Measurements from ENCODE around the gene CLSTN2.

Gene CLSTN2

DNA sequence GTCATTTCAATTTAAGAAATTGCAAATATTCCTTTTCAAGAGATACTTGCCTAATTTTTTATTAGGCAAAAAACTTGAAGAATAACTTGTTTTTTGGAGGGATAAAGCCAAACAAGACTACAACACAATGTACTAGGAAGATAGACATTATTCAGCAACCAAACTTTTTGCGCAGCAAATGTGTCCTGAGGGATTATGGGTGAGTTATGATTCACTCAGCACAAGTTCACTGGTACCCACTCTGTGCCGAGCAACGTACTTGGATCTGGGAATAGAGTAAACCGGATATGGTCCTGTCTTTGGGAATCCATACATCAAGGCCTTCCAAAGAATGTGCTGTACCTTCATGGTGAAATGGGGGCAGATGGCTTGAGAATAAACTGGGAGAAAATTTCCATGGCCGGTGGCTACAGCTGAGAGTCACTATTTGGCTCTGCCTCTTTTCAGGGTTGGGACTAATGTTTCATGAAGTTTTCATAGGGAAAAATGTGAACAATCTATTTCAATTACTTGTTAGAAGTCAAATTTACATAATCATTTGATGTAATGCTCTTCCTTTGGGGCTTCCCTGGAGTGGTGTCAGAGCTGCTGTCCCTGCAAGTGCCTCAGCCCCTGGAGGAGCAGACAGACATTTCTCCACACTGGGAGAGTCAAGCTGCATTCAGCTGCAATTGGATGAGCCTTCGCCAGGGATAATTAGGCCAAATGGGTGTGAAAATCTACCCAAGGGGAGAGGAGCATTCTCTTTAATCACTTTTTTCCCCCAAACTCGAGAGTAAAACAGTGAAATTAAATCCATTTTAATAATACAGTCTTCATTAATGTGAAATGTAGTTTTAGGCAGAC lies 315.2 kb downstream of the CLSTN2 start:
- no peaks in the 10 kb centered on the region for H3F3A ChIP-seq (ENCODE audit: insufficient read depth, low read length)
- no peaks in the 10 kb centered on the region for H3K9me2 ChIP-seq (replicated peaks; ENCODE audit: insufficient read depth, low read length)
- TF ChIP-seq, protein P1, sequence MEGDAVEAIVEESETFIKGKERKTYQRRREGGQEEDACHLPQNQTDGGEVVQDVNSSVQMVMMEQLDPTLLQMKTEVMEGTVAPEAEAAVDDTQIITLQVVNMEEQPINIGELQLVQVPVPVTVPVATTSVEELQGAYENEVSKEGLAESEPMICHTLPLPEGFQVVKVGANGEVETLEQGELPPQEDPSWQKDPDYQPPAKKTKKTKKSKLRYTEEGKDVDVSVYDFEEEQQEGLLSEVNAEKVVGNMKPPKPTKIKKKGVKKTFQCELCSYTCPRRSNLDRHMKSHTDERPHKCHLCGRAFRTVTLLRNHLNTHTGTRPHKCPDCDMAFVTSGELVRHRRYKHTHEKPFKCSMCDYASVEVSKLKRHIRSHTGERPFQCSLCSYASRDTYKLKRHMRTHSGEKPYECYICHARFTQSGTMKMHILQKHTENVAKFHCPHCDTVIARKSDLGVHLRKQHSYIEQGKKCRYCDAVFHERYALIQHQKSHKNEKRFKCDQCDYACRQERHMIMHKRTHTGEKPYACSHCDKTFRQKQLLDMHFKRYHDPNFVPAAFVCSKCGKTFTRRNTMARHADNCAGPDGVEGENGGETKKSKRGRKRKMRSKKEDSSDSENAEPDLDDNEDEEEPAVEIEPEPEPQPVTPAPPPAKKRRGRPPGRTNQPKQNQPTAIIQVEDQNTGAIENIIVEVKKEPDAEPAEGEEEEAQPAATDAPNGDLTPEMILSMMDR (IDR thresholded peaks at IDR 0.05; ENCODE audit: low read length): no peak
- no peak for TF ChIP-seq EZH2phosphoT487 (IDR thresholded peaks at IDR 0.05; ENCODE audit: low read length)
- TF ChIP-seq EZH2 (optimal IDR thresholded peaks at IDR 0.05; ENCODE audit: low read depth, low read length): no peak
- H4K20me1 ChIP-seq (ENCODE audit: insufficient read depth, low read length): no peaks in the 10 kb centered on the region
- H2AFZ ChIP-seq (ENCODE audit: low read length): no peak overlapping the region
- no peaks in the 10 kb centered on the region for H3K36me3 ChIP-seq (replicated peaks; ENCODE audit: insufficient read depth, low read length)
- no peak overlapping the region for H3K4me2 ChIP-seq (ENCODE audit: low read depth, low read length)
- H3K27ac ChIP-seq (ENCODE audit: low read length): no peak overlapping the region
- no peak overlapping the region for H3K9ac ChIP-seq (ENCODE audit: low read length)
- no peaks in the 10 kb centered on the region for H3K4me1 ChIP-seq (ENCODE audit: low read length)
- no peaks in the 10 kb centered on the region for H3K79me2 ChIP-seq (ENCODE audit: low read length)
- no peak for DNase-seq
- H3K9me3 ChIP-seq (replicated peaks; ENCODE audit: insufficient read depth, low read length): no peaks in the 10 kb centered on the region
- H3K4me3 ChIP-seq (ENCODE audit: low read length): no peak overlapping the region
- no peaks in the 10 kb centered on the region for H3K27me3 ChIP-seq (replicated peaks; ENCODE audit: insufficient read depth, low read length)

DNA sequence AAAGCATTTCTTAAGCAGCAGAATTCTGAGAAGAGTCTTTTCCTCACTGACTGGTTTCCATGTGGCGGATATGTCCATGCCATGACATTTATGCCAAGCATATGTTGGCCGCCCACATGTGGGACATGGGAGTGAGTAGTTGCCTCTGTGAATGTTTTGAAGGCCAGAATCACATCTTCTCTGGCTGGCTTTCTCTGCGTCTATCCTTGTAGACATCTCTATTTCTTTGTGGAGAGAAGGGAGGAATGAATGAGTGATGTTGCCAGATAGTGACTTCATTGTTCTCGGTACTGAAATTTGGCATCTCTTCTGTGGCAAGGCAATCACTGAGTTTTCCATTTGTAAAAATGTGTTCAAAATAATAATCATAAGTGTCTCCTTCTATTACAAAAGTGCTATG lies 316.0 kb downstream of the CLSTN2 start:
- no peaks in the 10 kb centered on the region for H3K27me3 ChIP-seq (replicated peaks; ENCODE audit: insufficient read depth, low read length)
- DNase-seq: no peak
- TF ChIP-seq, protein P1 (IDR thresholded peaks at IDR 0.05; ENCODE audit: low read length): no peak
- TF ChIP-seq EZH2phosphoT487 (IDR thresholded peaks at IDR 0.05; ENCODE audit: low read length) (no peak), EZH2 (optimal IDR thresholded peaks at IDR 0.05; ENCODE audit: low read depth, low read length) (no peak)

DNA sequence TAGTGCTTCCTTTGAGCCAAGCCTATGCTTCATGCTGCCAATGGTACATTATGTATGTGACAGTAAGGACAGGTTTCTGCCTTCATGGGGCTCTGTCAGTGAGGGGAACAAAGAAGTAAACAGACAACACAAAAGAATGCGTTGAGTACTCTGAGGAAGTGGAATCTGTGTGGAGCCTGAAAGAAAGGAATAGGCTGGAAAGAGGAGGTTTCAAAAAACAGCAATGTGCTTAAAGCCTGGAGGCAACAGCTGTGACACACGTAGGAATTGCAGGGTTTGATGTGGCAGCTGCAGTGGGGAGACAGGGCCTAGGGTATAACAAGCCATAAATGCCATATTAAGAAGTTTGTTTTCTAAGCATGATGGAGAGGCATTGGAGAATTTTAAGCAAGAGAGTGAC lies 316.7 kb downstream of the CLSTN2 start:
- Histone ChIP-seq H2AFZ (ENCODE audit: low read length) (no peak overlapping the region), H3K9me2 (replicated peaks; ENCODE audit: insufficient read depth, low read length) (no peaks in the 10 kb centered on the region), H3K4me3 (ENCODE audit: low read length) (no peak overlapping the region), H3K4me1 (ENCODE audit: low read length) (no peaks in the 10 kb centered on the region), H4K20me1 (ENCODE audit: insufficient read depth, low read length) (no peaks in the 10 kb centered on the region), H3F3A (ENCODE audit: insufficient read depth, low read length) (no peaks in the 10 kb centered on the region), H3K9ac (ENCODE audit: low read length) (no peak overlapping the region), H3K27ac (ENCODE audit: low read length) (no peak overlapping the region), H3K79me2 (ENCODE audit: low read length) (no peaks in the 10 kb centered on the region), H3K9me3 (replicated peaks; ENCODE audit: insufficient read depth, low read length) (no peaks in the 10 kb centered on the region), H3K27me3 (replicated peaks; ENCODE audit: insufficient read depth, low read length) (no peaks in the 10 kb centered on the region), H3K36me3 (replicated peaks; ENCODE audit: insufficient read depth, low read length) (no peaks in the 10 kb centered on the region), H3K4me2 (ENCODE audit: low read depth, low read length) (no peak overlapping the region)
- DNase-seq: no peak
- no peak for TF ChIP-seq EZH2phosphoT487 (IDR thresholded peaks at IDR 0.05; ENCODE audit: low read length)
- TF ChIP-seq, protein P1 (IDR thresholded peaks at IDR 0.05; ENCODE audit: low read length): no peak
- no peak for TF ChIP-seq EZH2 (optimal IDR thresholded peaks at IDR 0.05; ENCODE audit: low read depth, low read length)

More for the DNA sequence above, 316.0 kb downstream of the CLSTN2 start:
- Histone ChIP-seq H3K9ac (ENCODE audit: low read length) (no peak overlapping the region), H3K79me2 (ENCODE audit: low read length) (no peaks in the 10 kb centered on the region), H3K4me3 (ENCODE audit: low read length) (no peak overlapping the region), H3K9me3 (replicated peaks; ENCODE audit: insufficient read depth, low read length) (no peaks in the 10 kb centered on the region), H3F3A (ENCODE audit: insufficient read depth, low read length) (no peaks in the 10 kb centered on the region), H4K20me1 (ENCODE audit: insufficient read depth, low read length) (no peaks in the 10 kb centered on the region), H3K4me1 (ENCODE audit: low read length) (no peaks in the 10 kb centered on the region), H3K27ac (ENCODE audit: low read length) (no peak overlapping the region), H3K9me2 (replicated peaks; ENCODE audit: insufficient read depth, low read length) (no peaks in the 10 kb centered on the region), H2AFZ (ENCODE audit: low read length) (no peak overlapping the region), H3K4me2 (ENCODE audit: low read depth, low read length) (no peak overlapping the region), H3K36me3 (replicated peaks; ENCODE audit: insufficient read depth, low read length) (no peaks in the 10 kb centered on the region)

Measured in MM.1S (cell line).